ENCODE data around the gene SLITRK5.

DNA sequence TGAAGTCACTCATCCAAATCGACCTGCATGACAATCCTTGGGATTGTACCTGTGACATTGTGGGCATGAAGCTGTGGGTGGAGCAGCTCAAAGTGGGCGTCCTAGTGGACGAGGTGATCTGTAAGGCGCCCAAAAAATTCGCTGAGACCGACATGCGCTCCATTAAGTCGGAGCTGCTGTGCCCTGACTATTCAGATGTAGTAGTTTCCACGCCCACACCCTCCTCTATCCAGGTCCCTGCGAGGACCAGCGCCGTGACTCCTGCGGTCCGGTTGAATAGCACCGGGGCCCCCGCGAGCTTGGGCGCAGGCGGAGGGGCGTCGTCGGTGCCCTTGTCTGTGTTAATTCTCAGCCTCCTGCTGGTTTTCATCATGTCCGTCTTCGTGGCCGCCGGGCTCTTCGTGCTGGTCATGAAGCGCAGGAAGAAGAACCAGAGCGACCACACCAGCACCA, 5.9 kb downstream of the SLITRK5 start:
- TF ChIP-seq SIN3A (IDR thresholded peaks at IDR 0.05; ENCODE audit: borderline replicate concordance, insufficient read depth, low read depth, low read length) (no peak), REST (IDR thresholded peaks at IDR 0.05; ENCODE audit: insufficient read depth in 1 of 2, low read depth in 2 of 2, low read length in 1 of 2) (no peak), POLR2AphosphoS5 (IDR thresholded peaks at IDR 0.05; ENCODE audit: low read depth, low read length) (no peak), TCF7L2 (IDR thresholded peaks at IDR 0.05; ENCODE audit: low read depth, low read length) (no peak)
- TF ChIP-seq, protein P1, sequence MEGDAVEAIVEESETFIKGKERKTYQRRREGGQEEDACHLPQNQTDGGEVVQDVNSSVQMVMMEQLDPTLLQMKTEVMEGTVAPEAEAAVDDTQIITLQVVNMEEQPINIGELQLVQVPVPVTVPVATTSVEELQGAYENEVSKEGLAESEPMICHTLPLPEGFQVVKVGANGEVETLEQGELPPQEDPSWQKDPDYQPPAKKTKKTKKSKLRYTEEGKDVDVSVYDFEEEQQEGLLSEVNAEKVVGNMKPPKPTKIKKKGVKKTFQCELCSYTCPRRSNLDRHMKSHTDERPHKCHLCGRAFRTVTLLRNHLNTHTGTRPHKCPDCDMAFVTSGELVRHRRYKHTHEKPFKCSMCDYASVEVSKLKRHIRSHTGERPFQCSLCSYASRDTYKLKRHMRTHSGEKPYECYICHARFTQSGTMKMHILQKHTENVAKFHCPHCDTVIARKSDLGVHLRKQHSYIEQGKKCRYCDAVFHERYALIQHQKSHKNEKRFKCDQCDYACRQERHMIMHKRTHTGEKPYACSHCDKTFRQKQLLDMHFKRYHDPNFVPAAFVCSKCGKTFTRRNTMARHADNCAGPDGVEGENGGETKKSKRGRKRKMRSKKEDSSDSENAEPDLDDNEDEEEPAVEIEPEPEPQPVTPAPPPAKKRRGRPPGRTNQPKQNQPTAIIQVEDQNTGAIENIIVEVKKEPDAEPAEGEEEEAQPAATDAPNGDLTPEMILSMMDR (IDR thresholded peaks at IDR 0.05) = no peak

Measured in Panc1 (cell line).